HG02610 (cell line): Measurements from ENCODE around the gene PLCL1.
A peak's percentile ranks its signal among the peaks of the same experiment; 100 is the strongest.

Experiments
- ATAC-seq: cut with Tn5 transposase; IDR thresholded peaks from one replicate; pipeline ENCODE4 v1.9.1; 2021; ENCODE audit warnings: mild to moderate bottlenecking, moderate library complexity; ENCODE audit not compliant: unreplicated experiment

The PLCL1 gene

DNA sequence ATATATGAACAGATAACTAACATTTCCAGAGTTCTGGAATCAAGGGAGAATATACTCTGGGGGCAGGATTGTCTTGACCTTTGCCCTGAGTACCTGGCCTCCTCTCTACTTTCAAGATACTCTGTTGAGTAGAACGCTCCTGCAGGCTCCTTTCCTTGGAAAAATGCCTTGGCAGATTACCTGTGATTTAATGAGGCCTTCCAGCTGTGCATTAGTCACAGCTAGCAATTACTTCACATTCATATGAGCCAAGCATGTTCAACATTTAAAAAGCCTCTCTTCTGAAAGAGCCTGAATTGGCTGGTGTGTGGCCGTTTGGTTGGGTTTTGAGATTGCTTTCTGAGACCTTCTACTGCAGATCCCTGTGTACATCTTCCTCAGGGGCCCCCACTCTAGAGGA, 142.2 kb downstream of the PLCL1 start:
- no peak for ATAC-seq

DNA sequence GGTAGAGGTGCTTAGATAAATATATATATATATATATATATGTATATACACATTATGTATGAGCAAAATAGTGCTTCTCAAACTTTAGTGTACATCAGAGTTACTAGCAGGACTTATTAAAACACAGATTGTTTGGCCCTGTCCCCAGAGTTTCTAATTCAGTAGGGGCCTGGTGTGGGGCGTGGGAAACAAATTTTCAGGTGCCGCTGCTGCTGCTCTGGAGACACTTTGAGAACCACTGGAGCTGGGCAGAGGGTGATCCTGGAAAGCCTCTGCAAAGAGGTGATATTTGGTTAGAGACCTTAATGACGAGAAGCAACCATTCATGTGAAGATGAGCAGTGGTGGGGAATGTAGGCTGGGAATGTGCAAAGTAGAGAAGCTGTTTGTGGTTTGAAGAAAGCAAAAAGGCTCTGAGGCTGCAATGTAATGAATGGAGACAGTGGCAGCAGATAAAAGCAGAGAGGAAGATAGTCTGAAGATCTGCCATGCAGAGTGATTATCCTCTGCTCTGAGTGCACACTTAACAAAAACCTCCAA, 142.9 kb downstream of the PLCL1 start:
- ATAC-seq, result no peak

DNA sequence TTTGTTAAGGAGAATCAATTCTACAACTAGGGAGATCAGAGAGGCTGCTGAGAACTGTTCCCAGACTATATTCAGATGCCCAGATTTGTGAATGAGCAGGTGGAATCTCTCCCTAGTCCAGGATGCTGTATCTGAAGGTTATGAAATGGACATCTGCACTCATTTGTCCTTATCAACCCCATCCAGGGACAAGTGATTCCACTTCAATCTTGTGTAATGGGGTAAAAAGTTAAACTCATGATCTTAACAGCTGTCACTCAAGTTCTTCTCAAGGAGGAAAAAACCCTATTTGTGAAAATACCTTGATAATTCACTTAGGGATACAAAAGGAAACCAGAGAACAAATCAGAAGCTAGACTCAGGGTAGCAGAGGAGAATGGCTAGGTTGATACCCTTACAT, 144.8 kb downstream of the PLCL1 start:
- no peak for ATAC-seq

DNA sequence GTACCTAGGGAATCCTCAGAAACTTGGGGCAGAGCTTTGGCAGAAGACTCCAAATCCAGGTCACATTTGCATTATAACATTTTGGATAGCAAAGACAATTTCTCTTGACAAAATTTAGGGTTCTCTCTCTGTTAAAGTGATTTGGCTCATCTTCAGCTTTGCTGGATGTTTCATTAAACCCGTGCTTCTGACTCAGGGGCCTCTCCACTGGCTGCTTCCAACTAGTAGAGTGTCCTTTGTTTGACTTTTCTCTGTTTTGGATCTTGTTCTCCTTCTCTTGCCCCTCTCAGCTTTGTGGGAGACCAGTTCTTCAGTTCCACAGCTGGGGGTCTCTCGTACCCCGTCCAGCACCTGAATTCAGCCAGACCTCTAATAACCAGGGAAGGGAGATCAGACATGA, 145.6 kb downstream of the PLCL1 start:
- no peak for ATAC-seq

DNA sequence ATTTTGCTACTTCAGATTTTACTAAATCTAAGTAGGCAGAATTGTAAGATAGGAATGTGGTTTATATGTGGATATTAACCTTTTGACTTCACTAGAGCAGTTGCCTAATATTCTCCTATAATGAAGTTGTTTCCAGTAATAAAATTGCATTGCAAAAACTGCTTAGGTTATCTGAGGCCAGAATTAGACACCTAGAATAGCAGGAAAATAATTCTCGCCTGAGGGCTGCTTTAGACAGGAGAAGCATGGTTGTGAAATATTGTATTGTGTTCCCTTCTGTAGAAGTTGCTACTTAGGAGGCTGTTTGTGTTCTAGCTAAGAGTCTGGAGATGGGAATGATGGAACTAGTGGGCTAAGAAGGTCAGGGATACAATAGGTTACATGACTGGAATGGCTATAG, 146.3 kb downstream of the PLCL1 start:
- ATAC-seq, result no peak

DNA sequence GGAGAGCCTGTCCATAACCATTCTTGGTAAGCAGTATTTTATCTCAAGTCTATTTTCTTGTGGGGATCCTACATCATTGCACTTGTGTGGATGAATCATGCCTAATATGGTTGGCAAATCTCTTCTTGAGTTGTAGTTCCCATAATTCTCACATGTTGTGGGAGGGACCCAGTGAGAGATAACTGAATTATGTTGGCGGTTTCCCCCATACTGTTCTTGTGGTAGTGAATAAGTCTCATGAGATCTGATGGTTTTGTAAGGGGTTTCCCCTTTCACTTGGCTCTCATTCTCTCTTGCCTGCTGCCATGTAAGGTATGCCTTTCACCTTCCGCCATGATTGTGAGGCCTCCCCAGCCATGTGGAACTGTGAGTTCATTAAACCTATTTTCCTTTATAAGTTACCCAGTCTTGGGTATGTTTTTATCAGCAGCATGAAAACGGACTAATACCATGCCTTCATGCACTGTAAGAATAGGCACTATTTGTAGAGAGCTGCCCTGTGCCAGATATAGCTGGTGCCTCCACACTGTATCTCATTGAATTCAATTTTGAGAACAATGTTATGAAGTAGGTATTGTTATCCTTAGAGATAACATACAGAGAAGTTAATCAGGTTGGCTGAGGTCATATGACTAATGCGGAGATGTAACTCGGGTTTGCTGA, 148.3 kb downstream of the PLCL1 start:
- ATAC-seq, result peak; percentile 55

DNA sequence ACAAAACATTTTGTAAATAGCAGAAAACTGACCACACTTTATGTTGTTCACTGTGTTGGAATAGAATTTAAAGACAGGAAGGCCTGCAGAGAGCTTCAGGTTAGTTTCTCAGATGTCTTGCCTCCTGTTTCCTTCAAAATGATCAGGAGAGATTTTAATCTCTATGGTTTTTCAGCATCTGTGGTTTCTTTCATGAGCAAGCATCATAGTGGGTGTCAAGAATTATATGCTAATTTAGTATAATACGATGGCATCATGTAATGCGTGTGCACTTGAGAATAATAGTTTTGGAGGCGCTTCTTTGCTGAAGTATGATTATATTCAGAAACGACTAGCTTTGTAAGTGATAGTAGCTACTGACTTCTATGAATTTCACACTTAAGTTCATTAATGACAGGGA, 149.9 kb downstream of the PLCL1 start:
- no peak for ATAC-seq

DNA sequence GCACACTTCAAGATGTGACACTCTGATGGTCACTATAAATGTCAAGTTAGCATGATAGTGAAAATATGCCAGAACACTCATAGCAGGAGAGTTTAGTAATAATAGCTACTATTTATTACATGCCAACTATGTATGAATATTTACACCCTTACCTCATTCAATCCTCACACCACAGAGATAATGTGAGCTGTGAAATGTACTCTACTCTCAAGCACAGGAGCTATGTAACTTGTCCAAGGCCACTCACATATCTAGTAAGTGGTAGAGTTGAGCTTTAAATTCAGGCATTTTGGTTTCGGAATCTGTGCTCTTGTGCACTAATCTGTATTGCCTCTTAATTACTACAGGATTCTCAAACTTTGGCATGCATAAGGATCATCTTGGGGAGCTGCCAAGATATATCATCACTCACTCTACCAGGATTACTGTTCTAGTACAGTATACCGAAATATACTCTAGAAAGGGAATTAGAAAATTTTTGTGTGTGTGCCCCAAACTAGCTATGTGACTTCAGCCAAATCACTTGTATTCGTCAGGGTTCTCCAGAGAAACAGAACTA, 154.3 kb downstream of the PLCL1 start:
- ATAC-seq, result no peak

DNA sequence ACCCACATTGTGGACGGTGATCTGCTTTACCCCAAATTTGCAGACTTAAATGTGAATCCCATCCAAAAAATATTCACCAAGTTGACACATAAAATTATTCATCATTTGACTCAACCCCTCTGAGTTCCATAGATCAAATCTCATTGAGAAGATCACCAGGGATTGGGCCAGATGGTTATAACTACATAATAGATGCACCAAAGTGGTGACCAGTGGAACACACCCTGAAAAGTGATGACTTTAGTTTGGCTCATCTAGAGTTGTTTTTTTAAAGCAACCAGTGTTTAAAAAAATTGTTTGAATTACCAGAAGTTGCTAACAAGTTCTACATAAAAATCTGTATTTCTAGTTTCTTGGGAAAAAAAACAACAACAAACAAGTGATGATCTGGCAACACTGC, 155.0 kb downstream of the PLCL1 start:
- ATAC-seq, result no peak

DNA sequence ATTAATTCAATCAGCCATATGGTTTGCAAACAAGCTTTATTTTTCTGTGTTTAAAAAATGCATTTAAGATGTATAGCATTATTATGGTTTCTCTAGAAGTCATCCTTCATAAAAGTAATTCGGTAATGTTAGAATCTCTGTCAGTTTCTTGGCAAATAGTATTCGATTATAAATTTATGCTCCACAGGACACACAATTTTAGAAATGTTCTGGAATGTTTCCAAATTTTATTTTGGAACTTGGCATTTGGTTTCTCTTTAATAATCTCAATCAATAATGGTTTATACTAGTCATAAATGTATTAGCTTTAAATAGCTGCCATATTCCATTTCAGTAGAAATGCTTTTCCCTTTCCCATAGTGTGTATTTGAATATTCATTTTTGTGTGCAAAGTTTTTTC, 156.4 kb downstream of the PLCL1 start:
- no peak for ATAC-seq

DNA sequence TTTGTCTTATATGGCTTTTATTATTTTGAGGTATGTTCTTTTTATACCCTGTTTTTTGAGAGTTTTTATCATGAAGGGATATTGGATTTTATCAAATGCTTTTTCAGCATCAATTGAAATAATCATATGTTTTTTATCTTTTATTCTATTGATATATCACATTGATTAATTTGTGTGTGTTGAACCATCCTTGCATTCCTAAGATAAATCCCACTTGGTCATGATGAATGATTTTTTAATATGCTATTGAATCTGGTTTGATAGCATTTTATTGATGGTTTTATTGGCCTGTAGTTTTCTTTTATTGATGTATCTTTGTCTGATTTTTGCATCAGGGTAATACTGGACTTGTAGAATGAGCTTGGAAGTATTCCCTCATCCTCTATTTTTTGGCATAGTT, 160.3 kb downstream of the PLCL1 start:
- no peak for ATAC-seq

DNA sequence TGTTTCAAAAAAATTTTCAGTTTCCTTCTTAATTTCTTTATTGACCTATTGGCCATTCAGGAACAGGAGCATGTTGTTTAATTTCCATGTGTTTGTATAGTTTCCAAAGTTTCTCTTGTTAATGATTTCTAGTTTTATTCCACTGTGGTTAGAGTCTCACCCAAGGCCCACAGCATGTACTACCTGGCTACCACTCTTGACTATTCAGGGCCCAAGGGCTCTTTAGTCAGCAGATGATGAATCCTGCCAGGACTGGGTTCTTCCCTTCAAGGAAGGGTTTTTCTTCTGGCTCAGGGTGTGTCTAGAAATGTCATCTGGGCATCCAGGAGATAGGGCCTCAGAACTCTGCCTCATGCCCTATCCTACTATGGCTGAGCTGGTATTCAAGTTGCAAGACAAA, 161.4 kb downstream of the PLCL1 start:
- no peak for ATAC-seq

DNA sequence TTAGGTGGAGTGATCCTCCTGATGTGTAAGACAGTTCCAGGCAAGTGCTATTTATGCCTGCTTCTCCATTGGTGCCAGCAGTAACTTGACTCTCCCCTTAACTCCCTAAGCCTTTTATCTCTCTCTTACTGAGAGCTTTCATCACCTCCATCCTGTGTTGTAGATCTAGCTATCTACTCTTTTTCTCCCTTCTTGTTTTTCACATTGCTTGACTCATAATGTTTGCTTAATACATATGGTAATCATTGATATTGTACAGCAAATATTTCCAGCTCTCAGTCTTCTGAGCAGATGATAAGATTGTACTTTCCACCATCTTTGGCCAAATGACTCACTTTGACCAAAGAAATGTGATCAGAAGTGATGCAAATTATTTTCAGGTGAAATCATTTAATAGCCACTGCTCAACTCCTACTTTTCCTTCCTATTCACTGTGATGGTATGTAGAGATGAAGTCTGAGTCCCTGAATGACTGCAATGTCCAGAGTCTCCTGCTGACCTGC, 165.0 kb downstream of the PLCL1 start:
- ATAC-seq, result no peak

DNA sequence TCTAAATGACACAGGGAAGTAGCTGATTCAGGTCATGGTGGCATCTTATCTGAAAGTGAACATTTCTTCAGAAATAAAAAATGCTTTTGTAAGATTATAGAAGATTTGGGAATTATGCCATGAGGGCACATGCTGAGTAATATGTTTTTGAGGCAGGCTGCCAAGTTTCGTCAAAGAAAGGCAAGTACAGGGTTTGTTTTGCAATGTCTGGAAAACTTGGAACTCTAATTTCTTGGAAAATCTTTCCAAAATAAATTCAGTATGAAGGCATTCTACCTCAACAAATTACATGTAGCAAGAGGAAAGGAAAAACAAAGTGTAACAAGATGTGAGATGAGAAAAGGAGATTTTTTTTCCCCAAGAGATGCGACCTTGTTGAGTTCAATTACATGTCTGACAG, 167.7 kb downstream of the PLCL1 start:
- ATAC-seq, result no peak

DNA sequence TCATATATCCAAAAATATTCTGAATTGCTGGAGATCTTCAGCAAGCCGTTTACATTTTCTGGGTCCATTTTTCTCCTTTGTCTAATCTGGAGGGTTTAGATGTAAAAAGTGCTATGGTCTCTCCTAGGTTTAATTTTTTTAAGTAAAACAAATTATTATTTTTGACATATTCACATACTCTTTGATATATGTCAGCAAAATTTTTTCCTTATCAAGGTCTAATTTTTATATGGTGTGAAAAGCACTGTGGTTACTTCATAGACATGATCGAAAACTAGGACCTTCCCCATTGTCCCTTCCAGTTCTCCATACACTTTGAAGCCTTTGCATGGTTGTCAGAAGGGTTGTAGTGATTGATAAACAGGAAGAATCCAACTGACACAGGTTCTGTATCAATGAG, 168.2 kb downstream of the PLCL1 start:
- no peak for ATAC-seq

DNA sequence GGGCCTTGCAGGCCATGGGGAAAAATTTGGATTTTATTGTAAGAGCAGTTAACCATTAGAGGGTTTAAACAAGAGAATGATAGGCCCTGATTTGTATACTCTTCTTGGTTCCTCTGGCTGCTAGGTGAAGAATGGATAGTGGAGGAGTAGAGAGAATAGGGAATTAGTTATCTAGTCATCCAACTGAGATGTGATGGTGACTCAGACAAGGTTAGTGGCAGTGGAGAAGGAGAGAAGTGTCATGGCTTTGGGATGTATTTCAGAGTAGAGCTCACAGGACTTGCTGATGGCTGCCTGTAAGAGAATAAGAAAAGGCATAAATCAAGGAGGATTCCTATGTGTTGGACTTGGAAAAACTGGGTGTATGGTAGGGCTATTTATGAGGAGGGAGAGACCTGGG, 169.4 kb downstream of the PLCL1 start:
- ATAC-seq, result no peak

DNA sequence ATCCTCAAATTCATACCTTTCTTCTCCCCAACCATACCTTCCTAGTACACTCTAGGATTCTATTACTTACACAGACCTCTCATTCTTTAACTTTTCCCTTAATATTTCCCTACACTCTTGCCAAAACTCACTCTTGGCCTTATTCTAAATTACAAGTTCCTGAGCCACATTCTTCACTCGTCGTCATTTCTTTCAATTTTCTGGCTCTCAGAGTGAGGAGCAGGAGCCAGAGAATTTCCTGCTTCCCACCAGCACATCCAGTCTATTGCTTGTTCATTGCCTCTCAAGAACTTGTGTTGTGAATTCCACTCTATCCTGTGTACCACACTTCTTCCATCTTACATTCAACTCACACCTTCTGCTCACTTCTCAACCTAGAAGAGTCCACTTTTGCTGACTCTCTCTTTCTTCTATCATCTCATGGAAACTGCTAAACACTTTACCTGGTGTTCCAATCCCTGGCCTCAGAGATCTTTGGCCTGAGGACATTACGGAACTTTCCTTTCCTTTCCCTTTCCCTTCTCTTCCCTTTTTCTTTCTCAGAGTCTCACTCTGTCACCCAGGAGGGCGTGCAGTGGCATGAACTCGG, 171.6 kb downstream of the PLCL1 start:
- no peak for ATAC-seq

DNA sequence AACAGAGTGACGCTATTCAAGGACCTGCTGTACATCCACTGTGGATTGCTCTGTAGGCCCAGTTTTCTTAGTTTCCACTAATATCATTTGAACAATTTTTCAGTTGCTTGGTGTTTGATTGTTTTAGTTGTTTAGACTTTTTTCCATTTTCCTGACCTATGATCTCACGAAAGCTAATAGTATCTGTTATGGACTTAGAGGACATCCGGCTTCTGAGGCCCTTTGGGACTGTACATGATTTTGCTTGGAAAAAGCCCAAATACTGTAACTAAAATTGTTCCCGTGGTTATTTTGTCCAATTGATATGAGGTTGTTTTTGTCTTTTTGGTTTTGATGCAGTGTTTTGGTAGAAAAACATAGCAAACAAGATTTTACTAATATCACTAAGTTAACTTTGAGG, 174.6 kb downstream of the PLCL1 start:
- no peak for ATAC-seq

DNA sequence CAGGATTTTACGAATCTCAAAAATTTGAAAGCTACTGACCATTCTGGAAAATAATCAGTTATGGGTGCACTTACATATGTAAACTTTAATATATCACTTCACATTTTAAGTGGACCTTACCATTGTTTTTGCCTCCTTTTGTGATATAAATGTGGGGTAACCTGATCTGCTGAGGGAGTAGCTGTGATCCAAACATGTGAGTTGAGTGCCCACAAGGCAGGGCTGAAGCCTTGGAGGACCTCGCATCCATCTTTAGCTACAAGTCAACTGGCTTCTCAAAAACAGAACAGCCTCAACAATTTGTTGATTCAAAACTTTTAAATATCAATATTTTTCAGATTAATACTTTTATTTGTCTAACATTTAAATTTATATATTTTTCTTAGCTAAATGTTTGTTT, 178.2 kb downstream of the PLCL1 start:
- ATAC-seq, result no peak

DNA sequence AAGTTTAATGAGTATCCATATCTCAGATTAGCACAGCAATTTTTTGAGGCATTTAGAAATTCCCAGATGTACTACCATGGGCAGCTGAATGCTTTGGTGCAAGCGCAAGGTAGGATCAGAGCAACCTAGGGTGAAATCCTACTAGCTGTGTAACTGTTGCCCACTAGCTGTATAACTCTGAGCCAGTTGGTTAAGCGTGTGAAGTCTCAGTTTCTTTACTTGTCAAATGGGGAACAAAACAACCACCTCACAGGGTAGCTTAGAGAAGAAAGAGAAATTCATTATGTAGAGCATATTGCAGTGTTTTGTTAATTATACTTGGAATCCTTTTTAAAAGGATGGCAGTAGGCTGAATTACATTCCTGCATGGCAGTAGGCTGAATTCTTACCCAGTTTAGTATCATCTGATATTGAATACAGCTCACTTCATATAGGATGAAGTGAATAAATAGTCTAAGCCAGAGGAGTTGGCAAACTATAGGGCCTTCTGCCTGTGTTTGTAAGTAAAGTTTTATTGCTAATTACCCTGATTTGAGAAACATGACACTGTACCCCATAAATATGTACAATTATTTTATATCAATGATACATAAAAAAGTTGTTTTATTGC, 180.7 kb downstream of the PLCL1 start:
- ATAC-seq, result no peak

DNA sequence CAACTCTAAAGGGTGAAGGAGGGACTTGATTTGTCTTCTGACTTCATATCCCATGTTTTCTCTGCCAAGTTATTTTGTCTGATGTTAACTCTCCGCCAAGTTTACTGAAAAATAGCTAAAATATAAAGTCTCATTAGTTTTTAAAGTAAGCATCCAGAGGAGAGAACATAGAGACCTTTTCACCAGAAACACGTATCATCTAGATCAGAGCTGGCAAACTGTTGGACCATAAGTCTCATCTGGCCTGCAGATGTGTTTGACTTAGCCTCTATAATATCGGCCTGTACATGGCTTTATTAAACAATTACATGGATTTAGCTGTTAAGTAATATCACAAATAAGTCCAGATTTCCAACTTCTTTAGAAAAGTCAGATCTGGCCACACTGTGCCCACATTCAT, 182.6 kb downstream of the PLCL1 start:
- ATAC-seq, result no peak

DNA sequence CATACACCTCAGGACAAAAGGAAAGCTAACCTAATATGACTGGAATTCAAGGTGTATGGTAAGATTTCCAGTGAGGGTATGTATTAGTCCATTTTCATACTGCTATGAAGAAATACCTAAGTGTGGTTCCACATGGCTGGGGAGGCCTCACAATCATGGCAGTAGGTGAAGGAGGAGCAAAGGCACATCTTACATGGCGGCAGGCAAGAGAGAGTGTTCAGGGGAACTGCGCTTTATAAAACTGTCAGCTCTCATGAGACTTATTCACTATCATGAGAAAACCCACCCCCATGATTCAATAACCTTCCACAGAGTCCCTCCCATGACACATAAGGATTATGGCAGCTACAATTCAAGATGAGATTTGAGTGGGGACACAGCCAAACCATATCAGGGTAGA, 186.0 kb downstream of the PLCL1 start:
- no peak for ATAC-seq
